ENCODE measurements around the gene AP2A2.

Gene AP2A2

DNA sequence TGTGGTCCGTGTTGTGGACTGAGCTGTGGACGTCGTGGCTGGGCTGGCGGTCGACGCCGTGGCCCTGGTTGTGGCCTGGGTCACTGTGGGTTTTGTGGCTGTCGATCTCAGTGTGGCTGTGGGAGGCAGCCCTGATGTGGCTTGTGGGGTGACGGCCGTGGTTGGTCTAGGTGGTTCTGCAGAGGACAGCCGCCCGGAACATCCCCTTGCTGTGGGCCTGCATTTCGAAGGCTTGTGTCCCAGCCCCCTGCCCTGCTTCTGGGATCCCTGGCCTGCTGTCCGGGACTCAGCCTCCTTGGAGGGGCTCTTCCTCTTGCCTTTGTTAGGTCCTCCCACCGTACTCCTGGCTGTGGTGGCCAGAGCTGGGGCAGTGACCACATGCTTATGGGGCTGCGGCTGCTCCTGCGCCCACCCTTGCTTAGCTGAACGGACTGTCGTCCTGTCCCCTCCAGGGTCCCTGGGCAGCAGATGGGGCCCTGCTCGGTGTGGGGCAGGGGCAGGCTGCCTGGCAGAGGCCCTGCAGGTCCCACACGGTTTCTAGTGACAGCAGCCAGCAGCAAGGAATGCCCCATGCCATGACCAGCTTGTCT is 93.7 kb downstream of the AP2A2 start:
- Histone ChIP-seq H3K36me3 (peaks cover 27% of the 10 kb centered on the region; the same call in 1 of the 2 replicates), H3K4me1 (peaks cover 63% of the 10 kb centered on the region), H3K9me3 (peaks cover 14% of the 10 kb centered on the region), H4K20me1 (peaks cover 57% of the 10 kb centered on the region), H3K27me3 (no peaks in the 10 kb centered on the region), H3K4me2 (peak overlapping the region; percentile 68; the same call in 1 of the 2 replicates), H3K9ac (no peak overlapping the region), H3K4me3 (no peak overlapping the region), H3K27ac (no peak overlapping the region; the same call in 1 of the 2 replicates)
- TF ChIP-seq Cebpa-rat (IDR thresholded peaks at IDR 0.05): no peak

DNA sequence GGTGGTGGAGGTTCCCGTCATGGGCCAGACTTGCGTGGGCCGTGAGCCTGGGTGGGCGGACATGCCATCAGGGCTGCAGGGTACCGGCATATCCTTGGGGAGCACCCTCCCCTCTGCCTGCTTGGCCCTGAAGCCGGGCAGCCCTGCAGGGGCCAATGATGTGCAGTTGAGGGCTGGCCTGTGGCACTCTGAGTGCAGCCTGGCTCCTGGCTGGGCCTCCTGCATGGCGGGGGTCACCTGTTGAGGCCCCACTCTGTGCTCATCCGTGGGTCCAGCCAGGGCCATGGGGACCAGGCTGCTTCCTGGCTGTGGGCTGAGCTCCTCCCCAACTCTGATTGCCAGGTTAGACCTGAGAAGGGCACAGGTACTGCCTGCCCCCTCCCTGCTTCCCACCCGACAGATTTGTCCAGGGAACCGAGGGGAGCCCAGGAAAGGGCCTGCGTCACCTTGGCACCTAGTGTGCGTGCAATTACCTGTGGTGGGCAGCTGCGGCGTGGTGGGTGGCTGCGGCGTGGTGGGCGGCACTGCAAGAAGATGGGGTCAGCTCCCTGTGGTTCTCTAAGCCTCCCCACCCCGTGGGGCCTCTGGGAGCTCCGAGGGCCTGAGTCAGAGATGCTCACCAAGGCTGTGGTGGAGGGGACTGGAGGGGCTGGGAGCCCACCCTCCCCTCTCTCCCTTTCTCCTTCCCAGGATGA is 94.7 kb downstream of the AP2A2 start:
- peaks cover 53% of the 10 kb centered on the region for H3K4me1 ChIP-seq
- no peak overlapping the region for H3K4me3 ChIP-seq
- no peak for TF ChIP-seq Cebpa-rat (IDR thresholded peaks at IDR 0.05)
- H3K27me3 ChIP-seq: no peaks in the 10 kb centered on the region
- peaks cover 14% of the 10 kb centered on the region for H3K9me3 ChIP-seq
- peaks cover 34% of the 10 kb centered on the region; the same call in 1 of the 2 replicates for H3K36me3 ChIP-seq
- H4K20me1 ChIP-seq: peaks cover 62% of the 10 kb centered on the region
- peak overlapping the region; percentile 68 for H3K4me2 ChIP-seq
- peak overlapping the region; percentile 61 for H3K27ac ChIP-seq
- peak overlapping the region; percentile 35; the same call in 1 of the 2 replicates for H3K9ac ChIP-seq

DNA sequence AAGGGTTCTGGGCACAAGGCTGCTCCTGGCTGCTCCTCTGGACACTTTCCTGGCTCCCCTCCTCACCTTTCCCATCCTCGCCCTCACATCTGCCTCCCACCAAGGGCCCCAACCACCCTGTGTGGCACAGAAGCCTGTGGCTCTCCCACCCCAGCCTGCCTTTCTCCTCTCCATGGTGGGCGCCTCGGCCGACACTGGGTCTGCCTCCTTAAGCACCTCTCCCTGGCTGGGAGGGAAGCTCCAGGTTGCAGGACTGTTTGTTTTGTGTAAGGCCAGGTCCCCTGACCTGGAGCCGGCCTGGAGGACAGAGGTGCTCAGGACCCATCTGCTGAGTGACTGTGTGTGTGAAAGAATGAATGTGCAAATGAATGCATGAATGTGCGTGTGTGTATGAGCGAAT is 96.7 kb downstream of the AP2A2 start:
- H3K27me3 ChIP-seq: no peaks in the 10 kb centered on the region

GRCh38 chr11:1022908-1023810 is 97.5 kb downstream of the AP2A2 start:
- Histone ChIP-seq H3K27me3 (no peaks in the 10 kb centered on the region), H3K27ac (no peak overlapping the region), H3K4me1 (peaks cover 36% of the 10 kb centered on the region), H3K36me3 (peaks cover 33% of the 10 kb centered on the region; the same call in 1 of the 2 replicates), H3K4me2 (no peak overlapping the region), H3K9me3 (no peaks in the 10 kb centered on the region), H4K20me1 (peaks cover 77% of the 10 kb centered on the region), H3K9ac (no peak overlapping the region), H3K4me3 (no peak overlapping the region)
- no peak for TF ChIP-seq Cebpa-rat (IDR thresholded peaks at IDR 0.05)

More for the DNA sequence above, 96.7 kb downstream of the AP2A2 start:
- Histone ChIP-seq H3K4me2 (no peak overlapping the region), H3K36me3 (peaks cover 36% of the 10 kb centered on the region; the same call in 1 of the 2 replicates), H3K9me3 (peaks cover 3% of the 10 kb centered on the region), H3K4me3 (no peak overlapping the region), H3K27ac (no peak overlapping the region), H4K20me1 (peaks cover 82% of the 10 kb centered on the region), H3K4me1 (peaks cover 37% of the 10 kb centered on the region), H3K9ac (no peak overlapping the region)
- TF ChIP-seq Cebpa-rat (IDR thresholded peaks at IDR 0.05): no peak

DNA sequence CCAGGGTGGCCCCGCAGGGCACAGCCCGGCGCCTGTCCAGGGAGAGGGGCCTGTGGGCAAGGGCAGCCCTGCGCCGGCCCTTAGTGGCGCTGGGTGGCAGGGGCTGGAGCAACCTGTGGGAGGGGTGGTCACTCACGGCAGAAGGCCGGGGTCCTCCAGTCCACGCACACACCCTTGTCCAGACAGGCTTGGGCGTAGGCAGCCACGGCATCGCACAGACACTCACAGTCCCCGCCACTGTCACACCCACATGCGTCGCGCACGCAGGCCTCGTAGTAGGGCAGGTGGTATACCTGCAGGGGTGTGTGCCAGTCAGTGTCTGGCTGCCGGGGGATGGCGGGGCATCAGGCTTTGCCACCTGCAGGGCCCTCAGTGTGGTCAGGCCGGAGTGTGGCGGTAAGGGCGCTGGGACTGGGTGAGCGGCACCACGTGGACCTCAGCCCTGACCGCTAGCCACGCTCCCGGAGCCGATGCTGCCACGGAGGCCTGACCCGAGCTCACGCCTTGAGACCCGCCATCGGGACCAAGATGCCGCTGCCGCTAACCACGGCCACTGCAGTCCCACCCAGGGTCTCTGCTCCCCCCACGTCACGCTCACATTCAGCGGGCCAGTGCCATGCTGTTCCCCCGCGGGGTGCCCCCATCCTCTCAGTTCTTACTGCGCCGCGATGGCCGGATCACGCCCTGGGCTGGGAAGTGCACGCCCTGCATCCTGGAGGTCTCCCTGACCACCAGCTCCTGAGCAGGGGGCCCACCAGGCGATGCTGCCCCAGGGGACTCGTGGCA is 98.3 kb downstream of the AP2A2 start:
- Histone ChIP-seq H3K4me1 (peaks cover 28% of the 10 kb centered on the region), H4K20me1 (peaks cover 69% of the 10 kb centered on the region), H3K36me3 (peaks cover 33% of the 10 kb centered on the region; the same call in 1 of the 2 replicates), H3K27me3 (no peaks in the 10 kb centered on the region), H3K4me3 (no peak overlapping the region), H3K4me2 (no peak overlapping the region), H3K9me3 (no peaks in the 10 kb centered on the region), H3K9ac (no peak overlapping the region), H3K27ac (no peak overlapping the region)
- TF ChIP-seq Cebpa-rat (IDR thresholded peaks at IDR 0.05): no peak

DNA sequence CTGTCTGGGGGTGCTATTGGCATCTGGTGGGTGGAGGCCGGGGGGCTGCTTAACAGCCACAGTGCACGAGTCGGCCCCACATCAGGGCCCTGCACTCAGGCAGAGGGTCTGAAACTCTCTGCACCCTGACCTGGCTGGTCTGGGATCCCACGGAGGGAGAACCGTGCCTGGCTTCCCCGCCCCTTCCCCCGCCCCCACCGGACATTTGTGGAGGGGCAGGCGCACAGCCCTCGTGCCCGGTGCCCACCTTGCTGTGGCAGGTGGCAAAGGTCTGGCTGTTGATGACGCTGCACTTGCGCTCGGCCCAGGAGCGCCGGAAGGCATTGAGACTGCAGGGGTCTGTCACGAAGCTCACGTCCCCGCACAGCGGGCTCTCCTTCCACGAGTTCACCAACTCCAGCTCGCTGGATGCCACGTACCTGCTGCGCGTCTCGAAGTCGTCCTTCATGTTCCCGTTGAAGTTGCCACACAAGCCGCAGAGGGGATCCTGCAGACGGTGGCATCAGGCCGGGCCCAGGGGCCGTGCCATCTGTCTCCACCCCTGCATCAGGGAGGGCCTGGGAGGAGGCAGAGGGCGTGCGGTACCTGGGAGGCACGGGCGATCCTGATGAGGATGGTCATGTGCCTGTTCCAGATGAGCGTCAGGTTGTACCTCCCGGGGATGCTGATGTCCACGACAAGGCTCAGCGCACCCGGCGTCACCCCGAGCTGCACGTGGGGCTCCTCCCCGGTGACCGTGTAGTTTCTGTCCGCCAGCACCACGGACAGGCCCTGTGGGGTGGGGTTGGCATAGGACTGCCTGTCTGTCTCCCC is 99.1 kb downstream of the AP2A2 start:
- Histone ChIP-seq H3K9ac (no peak overlapping the region), H3K4me2 (no peak overlapping the region), H3K4me3 (no peak overlapping the region), H3K9me3 (no peaks in the 10 kb centered on the region), H4K20me1 (peaks cover 61% of the 10 kb centered on the region), H3K4me1 (peaks cover 20% of the 10 kb centered on the region), H3K36me3 (peaks cover 33% of the 10 kb centered on the region; the same call in 1 of the 2 replicates), H3K27me3 (no peaks in the 10 kb centered on the region), H3K27ac (no peak overlapping the region)
- TF ChIP-seq Cebpa-rat (IDR thresholded peaks at IDR 0.05): no peak

DNA sequence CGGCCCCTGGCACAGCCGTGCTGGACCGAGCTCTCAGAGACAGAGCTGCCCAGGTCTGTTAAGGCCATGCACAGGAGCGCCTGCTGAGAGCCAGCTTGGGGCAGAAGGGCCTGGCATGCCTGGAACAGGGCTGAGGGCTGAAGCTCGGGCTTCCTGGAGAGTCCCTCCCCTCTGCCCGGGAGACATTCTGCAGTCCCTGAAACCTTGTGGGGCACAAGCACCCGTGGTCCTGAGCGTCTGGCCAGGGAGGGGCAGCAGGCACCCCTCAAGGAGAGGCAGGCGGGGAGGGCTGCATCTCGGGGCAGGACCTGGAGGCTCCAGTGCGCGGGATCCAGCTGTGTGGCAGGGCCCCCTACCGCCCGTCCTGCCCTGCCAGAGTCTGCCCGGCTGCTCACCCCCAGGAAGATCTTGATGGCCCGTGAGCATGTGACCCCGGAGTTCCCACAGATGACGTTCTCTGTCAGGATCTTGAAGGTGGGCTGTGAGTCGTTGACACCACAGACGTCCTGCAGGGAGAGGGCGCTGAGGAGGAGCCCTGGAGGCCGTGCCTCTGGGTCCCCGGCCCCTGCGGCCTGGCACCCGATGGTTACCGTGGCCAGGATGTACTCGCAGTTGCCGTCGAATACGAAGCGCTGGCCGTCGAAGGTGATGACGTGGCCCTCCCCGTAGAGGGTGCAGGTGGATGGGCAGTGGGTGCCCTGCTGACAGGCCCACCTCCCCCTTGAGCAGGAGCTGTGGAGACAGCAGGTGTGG is 99.9 kb downstream of the AP2A2 start:
- no peak for TF ChIP-seq Cebpa-rat (IDR thresholded peaks at IDR 0.05)
- H3K4me2 ChIP-seq: no peak overlapping the region
- no peaks in the 10 kb centered on the region for H3K27me3 ChIP-seq
- no peak overlapping the region for H3K4me3 ChIP-seq
- peaks cover 33% of the 10 kb centered on the region; the same call in 1 of the 2 replicates for H3K36me3 ChIP-seq
- H3K9me3 ChIP-seq: no peaks in the 10 kb centered on the region
- peaks cover 12% of the 10 kb centered on the region for H3K4me1 ChIP-seq
- H3K9ac ChIP-seq: no peak overlapping the region
- peaks cover 53% of the 10 kb centered on the region for H4K20me1 ChIP-seq
- no peak overlapping the region for H3K27ac ChIP-seq

GRCh38 chr11:1026163-1026450 is 100.4 kb downstream of the AP2A2 start:
- Histone ChIP-seq H3K27me3 (no peaks in the 10 kb centered on the region), H3K9ac (no peak overlapping the region), H3K9me3 (no peaks in the 10 kb centered on the region), H3K4me1 (peaks cover 7% of the 10 kb centered on the region), H3K27ac (no peak overlapping the region), H3K4me2 (no peak overlapping the region), H3K4me3 (no peak overlapping the region), H3K36me3 (peaks cover 33% of the 10 kb centered on the region; the same call in 1 of the 2 replicates), H4K20me1 (peaks cover 48% of the 10 kb centered on the region)
- no peak for TF ChIP-seq Cebpa-rat (IDR thresholded peaks at IDR 0.05)
